Lung (tissue), 12 donors: ENCODE data around the gene AVEN. TPM values are rescaled to one million over a fixed set of nuclear protein-coding genes. Genes with fewer than 3 reads are reported as not detected.

Experiments
- ATAC-seq: fragments of 200-7000 bp; cut with Tn5 transposase; one replicate; pipeline ENCODE4 v1.9.1; 2020; ENCODE audit warnings: moderate number of reproducible peaks; ENCODE audit not compliant: insufficient read depth, low FRiP score
- DNase-seq, 3 donors: peaks; one replicate each; pipeline ENCODE4 v3.0.0-alpha.2; 2013 to 2017
- H3K27ac ChIP-seq, 2 donors: one replicate each; pipeline ENCODE4 v1.5.1; 2013; ENCODE audit warnings: mild to moderate bottlenecking in 2 of 2, moderate library complexity in 2 of 2, control low read depth in 1 of 2, inconsistent platforms in 1 of 2, low read depth in 1 of 2, low read length in 1 of 2
- H3K27me3 ChIP-seq, 3 donors: one replicate each; pipeline ENCODE4 v1.5.1; 2013; ENCODE audit warnings: low read length in 2 of 3; ENCODE audit not compliant: control insufficient read depth in 3 of 3, insufficient read depth in 3 of 3
- H3K36me3 ChIP-seq, 4 donors: one replicate each; pipeline ENCODE4 v1.5.1; 2013; ENCODE audit warnings: low read length in 4 of 4, mild to moderate bottlenecking in 1 of 4, moderate library complexity in 1 of 4; ENCODE audit not compliant: control insufficient read depth in 4 of 4, insufficient read depth in 4 of 4
- H3K4me1 ChIP-seq, 5 donors: one replicate each; pipeline ENCODE4 v1.5.1; 2013; ENCODE audit warnings: low read length in 5 of 5, mild to moderate bottlenecking in 2 of 5, moderate library complexity in 1 of 5; ENCODE audit not compliant: control insufficient read depth in 5 of 5, insufficient read depth in 5 of 5
- H3K4me3 ChIP-seq: one replicate; pipeline ENCODE4 v1.5.1; 2013; ENCODE audit warnings: mild to moderate bottlenecking, control low read depth, moderate library complexity
- H3K9ac ChIP-seq, 2 donors: one replicate each; pipeline ENCODE4 v1.5.1; 2013; ENCODE audit warnings: low read length in 2 of 2, control low read depth in 1 of 2; ENCODE audit not compliant: insufficient read depth in 1 of 2
- H3K9me3 ChIP-seq, 4 donors: one replicate each; pipeline ENCODE4 v1.5.1; 2013; ENCODE audit warnings: low read length in 3 of 4, mild to moderate bottlenecking in 1 of 4, moderate library complexity in 1 of 4; ENCODE audit not compliant: control insufficient read depth in 4 of 4, insufficient read depth in 3 of 4
- CTCF ChIP-seq: IDR thresholded peaks from 2 replicates; pipeline ENCODE4 v1.5.1; 2012; ENCODE audit warnings: mild to moderate bottlenecking; ENCODE audit errors: control extremely low read depth, extremely low read depth
- WGBS, 2 donors: extraction: QIAGEN DNeasy Blood & Tissue Kit; methylation state at CpG; one replicate each; pipeline ENCODE4 v1.1.7; 2013; 5-methylcytosine and 5-hydroxymethylcytosine counted together
- polyA plus RNA-seq, 2 donors: library from polyadenylated mRNA; stranded (reverse); fragments of 200-250 nt; gene quantifications; one replicate each; pipeline ENCODE4 v1.2.1, GENCODE V29; 2013
- total RNA-seq, 2 donors: library from RNA; depleted of rRNA in 1 of 2; stranded (reverse); fragments of >200 nt in 1 of 2; gene quantifications; one replicate each; pipeline ENCODE4 v1.2.1, GENCODE V29; 2014 to 2021
- donor health status: control.
- donor health status: control.
- donor health status: Bipolar disorder and iron deficiency.
- donor health status: healthy.
- donor health status: DM: yes; HTN: yes; CAD: no.

The AVEN gene
- total and polyA plus RNA-seq, 4 donors, result 7.5 to 9.3 (median 8.9) TPM

- WGBS, 2 donors, result 78 to 94% methylated on average over 2 of the region's 2 CpGs
- Histone ChIP-seq H3K4me1 (no peaks in the 10 kb centered on the region), H3K9me3 (no peaks in the 10 kb centered on the region), H3K36me3 (no peaks in the 10 kb centered on the region), H3K9ac (no peak overlapping the region), H3K27me3 (no peaks in the 10 kb centered on the region), H3K4me3 (no peak overlapping the region), H3K27ac (no peak overlapping the region)
- DNase-seq (no peak), ATAC-seq (no peak)
- TF ChIP-seq CTCF, result no peak
Measured at GRCh38 chr15:33888176-33888575, 150.8 kb downstream of the AVEN start.

GRCh38 chr15:33882921-33883320, 156.1 kb downstream of the AVEN start:
- ATAC-seq (no peak), DNase-seq (no peak)
- TF ChIP-seq CTCF, result no peak
- 95 to 98% methylated on average over 2 of the region's 2 CpGs for WGBS, 2 donors
- Histone ChIP-seq H3K27me3 (no peaks in the 10 kb centered on the region), H3K36me3 (no peaks in the 10 kb centered on the region), H3K4me3 (no peak overlapping the region), H3K9ac (no peak overlapping the region), H3K27ac (no peak overlapping the region), H3K4me1 (no peaks in the 10 kb centered on the region), H3K9me3 (no peaks in the 10 kb centered on the region)

- H3K36me3 ChIP-seq, result peaks cover 0 to 2% (median 0%) of the 10 kb centered on the region in 4 donors
- H3K27me3 ChIP-seq, result no peaks in the 10 kb centered on the region
- WGBS, 2 donors, result 88 to 93% methylated on average over 2 of the region's 2 CpGs
- peaks cover 0 to 15% (median 3%) of the 10 kb centered on the region in 5 donors for H3K4me1 ChIP-seq
- no peak overlapping the region for H3K27ac ChIP-seq
- no peak for TF ChIP-seq CTCF
- H3K9me3 ChIP-seq, result no peaks in the 10 kb centered on the region
- H3K9ac ChIP-seq, result no peak overlapping the region
- ATAC-seq, result no peak
- no peak overlapping the region for H3K4me3 ChIP-seq
- DNase-seq, result no peak
Measured at GRCh38 chr15:33874156-33874555, 164.8 kb downstream of the AVEN start.
